SK-N-MC (cell line): Measurements from ENCODE around the gene MPP4.
"Not testable (repeated sequence)": the region's sequence is repeated elsewhere in the genome, so short reads cannot be mapped to it uniquely, and the experiment has no call there.

Source experiments
- DNase-seq: peaks from one replicate; pipeline ENCODE4 v3.0.0-alpha.2; 2011; ENCODE audit warnings: low read depth, low spot score
- H3K27ac ChIP-seq: fragments of 200-600 bp; sonication (generic); 2 replicates; pipeline ENCODE4 v1.5.1; 2016; ENCODE audit warnings: mixed run types
- H3K36me3 ChIP-seq: fragments of 200-600 bp; sonication (generic); 2 replicates; pipeline ENCODE4 v1.6.1; 2017; ENCODE audit warnings: antibody characterized with exemption, low read length, mixed read lengths; ENCODE audit not compliant: insufficient read depth
- H3K4me3 ChIP-seq: fragments of 200-600 bp; sonication (generic); 2 replicates; pipeline ENCODE4 v1.5.1; 2016
- H3K9ac ChIP-seq: fragments of 200-600 bp; sonication (generic); 2 replicates; pipeline ENCODE4 v1.8.0; 2017; ENCODE audit warnings: mixed run types, mixed read lengths; ENCODE audit not compliant: insufficient read length
- H3K9me3 ChIP-seq: fragments of 200-600 bp; sonication (generic); 2 replicates; pipeline ENCODE4 v1.6.1; 2017; ENCODE audit warnings: low read depth, mild to moderate bottlenecking, antibody characterized with exemption, low read length, moderate library complexity, mixed read lengths
- EZH2 ChIP-seq: fragments of 200-600 bp; sonication (generic); IDR thresholded peaks from one replicate; pipeline ENCODE4 v1.6.1; 2017; ENCODE audit warnings: antibody characterized with exemption
- FOXP2 ChIP-seq: optimal IDR thresholded peaks from 2 replicates; pipeline ENCODE3; 2011; ENCODE audit warnings: mild to moderate bottlenecking, moderate library complexity; ENCODE audit not compliant: insufficient read depth; ENCODE audit errors: extremely low read length, control extremely low read depth
- POLR2AphosphoS5 ChIP-seq: IDR thresholded peaks from 2 replicates; pipeline ENCODE4 v1.6.1; 2012; ENCODE audit warnings: mild to moderate bottlenecking, low read depth, low read length, borderline replicate concordance

Gene MPP4

GRCh38 chr2:201685156-201685555, 13.3 kb downstream of the MPP4 start:
- H3K4me3 ChIP-seq, result no peak overlapping the region
- H3K9me3 ChIP-seq, result no peaks in the 10 kb centered on the region
- TF ChIP-seq EZH2, result no peak
- H3K36me3 ChIP-seq, result no peaks in the 10 kb centered on the region
- DNase-seq, result no peak
- H3K27ac ChIP-seq, result no peak overlapping the region
- H3K9ac ChIP-seq, result no peak overlapping the region

- no peak for TF ChIP-seq POLR2AphosphoS5
- TF ChIP-seq FOXP2, result no peak
- TF ChIP-seq EZH2, result no peak
- DNase-seq, result no peak
- H3K9me3 ChIP-seq, result no peaks in the 10 kb centered on the region
- no peak overlapping the region for H3K4me3 ChIP-seq
- no peak overlapping the region for H3K9ac ChIP-seq
- H3K36me3 ChIP-seq, result no peaks in the 10 kb centered on the region
- no peak overlapping the region for H3K27ac ChIP-seq
These were observed 17.7 kb downstream of the MPP4 start for GRCh38 chr2:201680743-201681142.

- DNase-seq, result no peak
- H3K9me3 ChIP-seq, result no peaks in the 10 kb centered on the region
- H3K4me3 ChIP-seq, result no peak overlapping the region
- no peak overlapping the region for H3K27ac ChIP-seq
- H3K36me3 ChIP-seq, result no peaks in the 10 kb centered on the region
- no peak overlapping the region for H3K9ac ChIP-seq
- TF ChIP-seq FOXP2 (peak; percentile 35), EZH2 (no peak), POLR2AphosphoS5 (no peak)
These were observed 20.0 kb downstream of the MPP4 start for GRCh38 chr2:201678401-201678800.

- Histone ChIP-seq H3K36me3 (no peaks in the 10 kb centered on the region), H3K9me3 (no peaks in the 10 kb centered on the region), H3K9ac (no peak overlapping the region), H3K27ac (no peak overlapping the region), H3K4me3 (no peak overlapping the region)
- DNase-seq, result no peak
- no peak for TF ChIP-seq FOXP2
- TF ChIP-seq POLR2AphosphoS5, result no peak
- no peak for TF ChIP-seq EZH2
These were observed 23.0 kb downstream of the MPP4 start for GRCh38 chr2:201675454-201675853.

GRCh38 chr2:201674794-201675193, 23.6 kb downstream of the MPP4 start:
- Histone ChIP-seq H3K9ac (no peak overlapping the region), H3K9me3 (no peaks in the 10 kb centered on the region), H3K4me3 (no peak overlapping the region), H3K36me3 (no peaks in the 10 kb centered on the region), H3K27ac (no peak overlapping the region)
- TF ChIP-seq FOXP2, result no peak
- no peak for TF ChIP-seq POLR2AphosphoS5
- TF ChIP-seq EZH2, result no peak
- no peak for DNase-seq

- H3K36me3 ChIP-seq, result no peaks in the 10 kb centered on the region
- TF ChIP-seq FOXP2 (no peak), EZH2 (no peak), POLR2AphosphoS5 (no peak)
- no peak overlapping the region for H3K4me3 ChIP-seq
- no peak overlapping the region for H3K27ac ChIP-seq
- H3K9me3 ChIP-seq, result no peaks in the 10 kb centered on the region
- DNase-seq, result no peak
- H3K9ac ChIP-seq, result no peak overlapping the region
These were observed 24.1 kb downstream of the MPP4 start for GRCh38 chr2:201674298-201674697.

- Histone ChIP-seq H3K4me3 (no peak overlapping the region), H3K9me3 (no peaks in the 10 kb centered on the region), H3K9ac (no peak overlapping the region), H3K27ac (no peak overlapping the region), H3K36me3 (no peaks in the 10 kb centered on the region)
- TF ChIP-seq EZH2 (no peak), FOXP2 (no peak), POLR2AphosphoS5 (no peak)
- DNase-seq, result no peak
These were observed 24.9 kb downstream of the MPP4 start for GRCh38 chr2:201673546-201673945.

- H3K27ac ChIP-seq, H3K9me3 ChIP-seq: not testable (repeated sequence)
These were observed 27.2 kb downstream of the MPP4 start for GRCh38 chr2:201671205-201671604.

GRCh38 chr2:201669865-201670264, 28.6 kb downstream of the MPP4 start:
- Histone ChIP-seq H3K4me3 (no peak overlapping the region), H3K9ac (no peak overlapping the region), H3K36me3 (no peaks in the 10 kb centered on the region), H3K9me3 (no peaks in the 10 kb centered on the region), H3K27ac (no peak overlapping the region)
- TF ChIP-seq EZH2, result no peak
- TF ChIP-seq POLR2AphosphoS5, result no peak
- no peak for TF ChIP-seq FOXP2
- DNase-seq, result no peak

More at GRCh38 chr2:201671205-201671604, 27.2 kb downstream of the MPP4 start:
- not testable (repeated sequence) for DNase-seq, H3K9ac ChIP-seq, H3K4me3 ChIP-seq, H3K36me3 ChIP-seq
